GM12865 (cell line): ENCODE results near the gene G6PC3.

Source experiments
- DNase-seq: peaks from one replicate; pipeline ENCODE4 v3.0.0; 2010; ENCODE audit warnings: low read depth
- H3K4me3 ChIP-seq: 2 replicates; pipeline ENCODE4 v1.5.1; 2011; ENCODE audit warnings: mild to moderate bottlenecking, low read depth, low read length, control low read depth
- TF ChIP-seq, protein P1 (sequence below): IDR thresholded peaks from 2 replicates; pipeline ENCODE4 v1.5.1; 2011; ENCODE audit warnings: low read length, control low read depth, low read depth, inconsistent platforms; ENCODE audit not compliant: insufficient read depth; ENCODE audit errors: missing control alignments

G6PC3 gene

DNA sequence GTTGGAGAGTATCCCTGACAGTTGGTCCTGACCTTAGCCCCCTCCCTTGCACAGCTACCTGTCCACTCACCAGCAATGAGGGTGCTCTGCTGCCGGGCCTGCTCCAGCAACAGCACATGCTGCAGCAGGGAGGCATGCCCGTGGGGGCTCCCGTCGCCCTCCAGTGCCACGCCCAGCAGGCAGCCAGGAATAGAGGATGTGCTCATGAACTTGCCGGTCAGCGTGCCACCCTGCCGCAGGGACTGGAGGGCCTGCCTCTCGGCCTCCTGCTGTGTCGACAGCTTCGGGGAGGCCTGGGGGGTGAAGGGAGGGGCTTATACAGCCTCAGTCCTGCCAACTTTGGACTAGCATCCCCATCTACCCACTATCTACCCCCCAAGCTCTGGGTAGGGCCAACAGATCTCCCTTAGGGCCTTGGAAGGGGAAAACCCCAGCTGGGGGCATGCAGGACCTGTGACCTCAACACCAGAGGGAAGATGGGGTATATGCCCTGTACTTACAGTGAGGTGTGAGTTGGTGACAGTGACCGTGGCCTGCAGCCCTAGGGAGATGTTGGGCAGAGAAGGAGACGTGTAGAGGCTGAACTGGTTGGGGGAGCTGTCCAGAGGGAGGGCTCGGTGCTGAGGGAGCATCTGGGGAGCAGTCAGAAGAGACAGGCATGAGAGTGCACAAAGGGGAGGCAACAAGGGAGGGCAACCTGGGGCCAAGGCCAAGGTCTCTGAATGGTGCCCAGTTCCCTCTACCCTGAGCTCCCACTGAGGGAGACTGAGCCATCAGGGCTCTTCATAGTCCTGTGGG, 20.9 kb downstream of the G6PC3 start:
- TF ChIP-seq, protein P1, sequence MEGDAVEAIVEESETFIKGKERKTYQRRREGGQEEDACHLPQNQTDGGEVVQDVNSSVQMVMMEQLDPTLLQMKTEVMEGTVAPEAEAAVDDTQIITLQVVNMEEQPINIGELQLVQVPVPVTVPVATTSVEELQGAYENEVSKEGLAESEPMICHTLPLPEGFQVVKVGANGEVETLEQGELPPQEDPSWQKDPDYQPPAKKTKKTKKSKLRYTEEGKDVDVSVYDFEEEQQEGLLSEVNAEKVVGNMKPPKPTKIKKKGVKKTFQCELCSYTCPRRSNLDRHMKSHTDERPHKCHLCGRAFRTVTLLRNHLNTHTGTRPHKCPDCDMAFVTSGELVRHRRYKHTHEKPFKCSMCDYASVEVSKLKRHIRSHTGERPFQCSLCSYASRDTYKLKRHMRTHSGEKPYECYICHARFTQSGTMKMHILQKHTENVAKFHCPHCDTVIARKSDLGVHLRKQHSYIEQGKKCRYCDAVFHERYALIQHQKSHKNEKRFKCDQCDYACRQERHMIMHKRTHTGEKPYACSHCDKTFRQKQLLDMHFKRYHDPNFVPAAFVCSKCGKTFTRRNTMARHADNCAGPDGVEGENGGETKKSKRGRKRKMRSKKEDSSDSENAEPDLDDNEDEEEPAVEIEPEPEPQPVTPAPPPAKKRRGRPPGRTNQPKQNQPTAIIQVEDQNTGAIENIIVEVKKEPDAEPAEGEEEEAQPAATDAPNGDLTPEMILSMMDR, result no peak
- no peak for DNase-seq
- H3K4me3 ChIP-seq, result no peak overlapping the region

DNA sequence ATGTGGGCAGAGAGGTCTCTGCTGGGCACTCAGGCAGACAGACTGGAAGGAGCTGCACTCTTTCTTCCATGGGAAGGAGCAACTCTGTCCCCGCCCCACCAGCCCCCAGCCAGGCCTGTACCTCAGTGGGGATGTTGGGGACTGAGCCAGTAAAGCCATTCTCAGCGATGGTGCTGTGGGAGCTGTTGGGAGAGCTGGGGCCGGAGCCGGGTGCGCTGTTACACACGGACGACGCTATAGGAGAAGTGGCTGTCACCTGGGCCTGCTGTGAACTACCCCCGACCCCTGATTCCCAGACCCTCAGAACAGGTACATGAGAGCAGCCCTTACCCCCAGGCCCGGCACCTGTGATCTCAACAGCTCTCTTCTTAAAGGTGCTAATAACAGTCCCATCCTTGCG, 21.5 kb downstream of the G6PC3 start:
- no peak overlapping the region for H3K4me3 ChIP-seq
- TF ChIP-seq, protein P1, result no peak
- no peak for DNase-seq

DNA sequence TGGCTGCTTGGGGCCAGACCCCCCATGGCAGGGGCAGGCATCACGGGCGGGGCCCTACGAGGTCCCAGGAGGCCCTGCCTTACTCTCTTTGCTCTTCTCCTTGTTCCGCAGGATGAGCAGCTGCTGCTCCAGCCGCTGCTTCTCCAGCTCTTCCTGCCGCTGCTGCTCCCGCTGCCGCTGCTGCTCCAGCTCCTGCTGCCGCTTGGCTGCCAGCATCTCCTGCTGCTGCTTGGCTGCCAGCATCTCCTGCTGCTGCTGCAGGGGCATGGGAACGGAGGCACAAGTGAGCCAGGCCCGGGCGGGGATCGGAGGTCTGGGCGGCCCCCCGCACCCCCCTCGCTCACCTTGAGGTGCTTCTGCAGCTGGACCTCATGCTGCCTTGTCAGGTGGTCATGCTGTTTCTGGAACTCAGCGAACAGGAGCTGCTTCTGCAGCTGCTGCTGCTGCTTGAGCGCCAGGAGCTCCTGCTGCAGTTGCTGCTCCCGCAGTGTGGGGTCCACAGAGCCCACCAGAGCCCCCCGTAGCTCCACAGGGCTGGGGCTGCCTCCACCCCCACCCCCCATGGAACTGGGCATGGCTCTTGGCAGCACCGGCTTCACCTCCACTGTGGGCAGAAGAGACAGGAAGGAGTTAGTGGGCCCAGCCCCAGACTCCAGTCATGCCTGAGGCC, 22.8 kb downstream of the G6PC3 start:
- TF ChIP-seq, protein P1, result no peak
- DNase-seq, result no peak
- no peak overlapping the region for H3K4me3 ChIP-seq

DNA sequence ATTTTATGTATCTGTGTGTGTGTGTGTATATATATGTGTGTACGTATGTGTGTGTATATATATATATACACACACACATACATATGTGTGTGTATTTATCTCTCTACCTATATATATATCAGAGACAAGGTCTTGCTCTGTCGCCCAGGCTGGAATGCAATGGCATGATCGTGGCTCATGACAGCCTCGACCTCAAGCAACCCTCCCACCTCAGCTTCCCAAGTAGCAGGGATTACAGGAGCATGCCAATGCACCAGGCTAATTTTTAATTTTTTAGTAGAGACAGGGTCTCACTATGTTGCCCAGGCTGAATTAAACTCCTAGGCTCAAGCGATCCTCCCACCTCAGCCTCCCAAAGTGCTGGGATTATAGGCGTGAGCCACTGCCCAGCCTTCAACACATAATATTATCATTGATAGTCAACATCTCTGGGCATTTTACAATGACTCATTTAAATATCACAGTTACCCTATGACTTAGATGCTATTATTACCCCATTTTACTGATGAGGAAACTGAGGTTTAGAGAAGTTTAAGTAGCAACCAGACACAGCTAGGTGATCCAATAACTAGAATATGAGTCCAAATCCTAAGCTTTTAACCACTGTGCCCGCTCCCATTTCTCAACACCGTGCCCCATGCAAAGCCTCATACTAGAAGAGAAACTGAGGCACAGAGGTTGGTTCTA, 24.3 kb downstream of the G6PC3 start:
- DNase-seq, result no peak
- no peak overlapping the region for H3K4me3 ChIP-seq

DNA sequence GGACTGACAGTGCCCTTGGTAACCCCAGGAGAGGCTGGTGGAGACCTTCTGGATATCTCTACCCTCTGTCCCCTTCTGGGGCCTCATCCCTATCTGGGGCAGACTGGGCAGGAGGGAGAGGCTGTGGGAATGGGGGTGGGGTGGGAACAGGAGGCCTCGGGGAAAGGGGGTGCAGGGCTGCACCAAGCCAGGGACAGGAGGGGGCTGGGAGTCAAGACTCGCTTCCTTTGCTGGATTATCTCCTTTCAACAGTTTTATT, 24.8 kb downstream of the G6PC3 start:
- no peak overlapping the region for H3K4me3 ChIP-seq
- no peak for DNase-seq
- TF ChIP-seq, protein P1, result no peak

More for the DNA sequence above, 24.3 kb downstream of the G6PC3 start:
- TF ChIP-seq, protein P1, result no peak

DNA sequence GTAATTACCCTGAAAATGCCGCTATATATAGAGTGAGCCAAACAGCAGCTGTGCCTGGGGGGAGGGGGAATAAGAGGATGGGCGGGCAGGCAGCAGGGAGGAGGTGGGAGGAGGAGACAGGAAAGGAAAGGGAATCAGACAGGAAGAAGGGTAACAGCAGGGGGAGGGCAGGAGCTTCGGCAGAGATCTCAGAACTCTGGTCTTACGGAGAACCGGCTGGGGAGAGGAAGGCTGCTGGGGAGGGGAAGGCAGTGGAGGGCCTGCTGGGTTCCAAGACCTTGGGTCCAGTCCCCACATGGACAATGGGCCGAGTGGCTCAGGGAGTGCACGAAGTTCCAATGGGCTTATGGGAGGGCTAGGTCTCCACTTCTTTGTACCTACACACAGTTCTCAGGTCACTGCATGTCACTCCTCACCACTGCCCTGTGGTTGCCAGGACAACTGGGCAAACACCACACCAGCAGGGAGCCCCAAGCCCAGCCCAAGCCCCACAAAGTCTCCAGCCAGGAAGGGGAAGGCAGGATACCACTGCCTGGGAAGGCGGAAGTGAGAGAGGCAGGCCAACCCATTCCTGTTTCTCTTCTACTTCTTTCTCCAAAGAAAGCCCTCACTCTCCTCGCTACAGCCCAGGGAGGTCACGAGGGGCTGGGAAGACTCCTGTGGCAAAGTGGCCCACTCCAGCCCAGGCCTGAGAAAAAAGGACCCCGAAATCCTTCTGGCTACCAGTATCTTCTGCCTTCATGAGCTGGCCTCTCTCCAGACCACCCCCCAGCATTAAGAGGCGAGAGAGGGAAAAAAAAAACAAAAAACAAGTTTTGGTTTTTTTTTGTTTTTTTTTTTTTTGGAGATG, 25.3 kb downstream of the G6PC3 start:
- DNase-seq, result peak; percentile 38
- H3K4me3 ChIP-seq, result no peak overlapping the region
- TF ChIP-seq, protein P1, result no peak
